ENCODE data around the gene ZNF208.
"Not testable (repeated sequence)": the region's sequence is repeated elsewhere in the genome, so short reads cannot be mapped to it uniquely, and the experiment has no call there.

Gene ZNF208

DNA sequence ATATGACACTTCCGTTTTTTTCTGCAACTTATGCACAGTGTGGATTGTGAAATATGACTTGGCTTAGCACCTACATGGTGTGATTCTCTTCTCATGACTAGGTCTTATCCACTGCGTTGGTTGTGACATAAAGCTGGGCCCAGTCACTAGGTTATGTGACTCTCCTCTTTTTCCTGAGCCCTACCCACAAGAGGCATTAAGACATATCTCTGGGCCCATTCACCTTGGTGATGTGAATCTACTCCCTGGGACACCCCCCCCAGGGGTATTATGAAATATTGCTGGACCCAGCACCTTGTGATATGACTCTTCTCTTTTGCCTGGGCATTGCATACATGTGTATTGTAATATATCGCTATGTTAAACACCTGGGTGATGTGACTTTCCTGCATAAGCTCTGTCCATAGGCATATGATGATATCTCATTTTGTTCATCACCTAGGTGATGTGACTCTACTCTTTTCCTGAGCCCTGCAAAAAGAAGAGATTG lies 89.0 kb downstream of the ZNF208 start:
- H3K4me3 ChIP-seq (ENCODE audit: low read length) = no peak overlapping the region
- no peak overlapping the region for H3K27ac ChIP-seq (ENCODE audit: low read length)
- no peaks in the 10 kb centered on the region for H3K36me3 ChIP-seq (ENCODE audit: control insufficient read depth, low read depth, low read length)
- H3K9me3 ChIP-seq (ENCODE audit: control insufficient read depth, low read depth, low read length) = peaks cover 68% of the 10 kb centered on the region
- no peak overlapping the region for H3K9ac ChIP-seq (ENCODE audit: low read length)
- no peaks in the 10 kb centered on the region for H3K27me3 ChIP-seq (ENCODE audit: control insufficient read depth, insufficient read depth, low read length)
- no peaks in the 10 kb centered on the region for H3K4me1 ChIP-seq (ENCODE audit: control insufficient read depth, low read depth, low read length)

DNA sequence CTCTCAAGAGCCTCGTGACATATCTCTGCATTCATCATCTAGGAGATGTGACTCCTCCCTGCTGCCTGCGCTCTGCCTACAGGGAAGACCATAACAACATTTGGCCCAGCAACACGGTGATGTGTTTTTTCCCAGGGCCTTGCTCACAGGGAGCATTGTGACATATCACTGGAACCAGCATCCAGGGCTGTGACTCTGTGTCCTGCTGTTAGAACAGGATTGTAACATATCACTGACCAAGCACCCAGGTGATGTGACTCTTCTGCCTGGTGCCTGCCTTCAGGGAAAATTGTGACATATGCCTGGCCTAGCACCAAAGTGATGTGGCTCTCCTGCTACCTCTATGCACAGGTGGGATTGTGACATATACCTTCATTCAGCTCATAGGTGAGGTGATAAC lies 95.3 kb downstream of the ZNF208 start:
- no peaks in the 10 kb centered on the region for H3K4me1 ChIP-seq (ENCODE audit: control insufficient read depth, low read depth, low read length)
- H3K36me3 ChIP-seq (ENCODE audit: control insufficient read depth, low read depth, low read length) = no peaks in the 10 kb centered on the region
- H3K27ac ChIP-seq (ENCODE audit: low read length) = no peak overlapping the region
- no peak overlapping the region for H3K9ac ChIP-seq (ENCODE audit: low read length)
- H3K27me3 ChIP-seq (ENCODE audit: control insufficient read depth, insufficient read depth, low read length) = no peaks in the 10 kb centered on the region
- no peak overlapping the region for H3K4me3 ChIP-seq (ENCODE audit: low read length)
- peaks cover 64% of the 10 kb centered on the region for H3K9me3 ChIP-seq (ENCODE audit: control insufficient read depth, low read depth, low read length)

DNA sequence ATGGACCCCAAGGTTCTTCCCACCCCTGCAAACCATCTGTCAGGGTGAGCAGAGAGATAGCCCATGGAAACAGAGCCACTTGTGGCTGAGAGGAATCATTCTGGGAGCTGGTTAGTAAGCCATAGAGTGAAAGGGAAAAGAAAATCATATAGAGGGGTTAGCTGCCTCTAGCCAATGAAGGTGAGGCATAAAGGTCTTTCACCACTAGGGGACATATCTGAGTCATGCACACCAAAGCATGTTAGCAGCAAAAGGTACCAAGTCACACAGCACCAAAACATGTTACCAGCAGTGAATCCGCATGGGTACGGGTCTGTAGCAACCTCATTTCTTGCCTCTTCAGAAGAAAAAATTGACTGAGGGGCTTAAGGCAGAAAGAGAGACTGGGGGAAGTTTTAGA lies 98.1 kb downstream of the ZNF208 start:
- no peaks in the 10 kb centered on the region for H3K27me3 ChIP-seq (ENCODE audit: control insufficient read depth, insufficient read depth, low read length)
- no peak overlapping the region for H3K27ac ChIP-seq (ENCODE audit: low read length)
- H3K36me3 ChIP-seq (ENCODE audit: control insufficient read depth, low read depth, low read length) = no peaks in the 10 kb centered on the region
- H3K4me1 ChIP-seq (ENCODE audit: control insufficient read depth, low read depth, low read length) = no peaks in the 10 kb centered on the region
- peaks cover 70% of the 10 kb centered on the region for H3K9me3 ChIP-seq (ENCODE audit: control insufficient read depth, low read depth, low read length)
- H3K9ac ChIP-seq (ENCODE audit: low read length) = no peak overlapping the region
- H3K4me3 ChIP-seq (ENCODE audit: low read length) = no peak overlapping the region

DNA sequence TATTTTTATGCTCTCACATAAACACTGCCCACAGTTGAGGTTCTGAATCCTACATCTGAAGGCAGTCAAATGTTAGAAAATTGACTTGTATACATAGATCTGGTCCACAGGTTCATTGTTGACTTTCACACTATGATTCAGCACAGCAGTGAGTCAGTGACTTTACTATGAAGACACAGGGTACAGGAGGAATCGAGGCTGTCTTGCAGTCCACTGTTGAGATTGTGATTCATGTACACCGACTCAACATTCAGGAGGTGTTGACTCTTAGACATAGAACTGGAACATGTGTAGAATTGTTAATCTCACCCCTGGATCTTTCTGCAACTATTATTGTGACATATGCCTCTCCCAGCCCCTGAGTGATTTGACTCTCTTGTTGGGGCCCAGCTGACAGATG lies 100.4 kb downstream of the ZNF208 start:
- H3K4me1 ChIP-seq (ENCODE audit: control insufficient read depth, low read depth, low read length) = no peaks in the 10 kb centered on the region
- H3K4me3 ChIP-seq (ENCODE audit: low read length) = no peak overlapping the region
- H3K27ac ChIP-seq (ENCODE audit: low read length) = no peak overlapping the region
- H3K9ac ChIP-seq (ENCODE audit: low read length) = no peak overlapping the region
- H3K27me3 ChIP-seq (ENCODE audit: control insufficient read depth, insufficient read depth, low read length) = no peaks in the 10 kb centered on the region
- no peaks in the 10 kb centered on the region for H3K36me3 ChIP-seq (ENCODE audit: control insufficient read depth, low read depth, low read length)
- H3K9me3 ChIP-seq (ENCODE audit: control insufficient read depth, low read depth, low read length) = peaks cover 68% of the 10 kb centered on the region

DNA sequence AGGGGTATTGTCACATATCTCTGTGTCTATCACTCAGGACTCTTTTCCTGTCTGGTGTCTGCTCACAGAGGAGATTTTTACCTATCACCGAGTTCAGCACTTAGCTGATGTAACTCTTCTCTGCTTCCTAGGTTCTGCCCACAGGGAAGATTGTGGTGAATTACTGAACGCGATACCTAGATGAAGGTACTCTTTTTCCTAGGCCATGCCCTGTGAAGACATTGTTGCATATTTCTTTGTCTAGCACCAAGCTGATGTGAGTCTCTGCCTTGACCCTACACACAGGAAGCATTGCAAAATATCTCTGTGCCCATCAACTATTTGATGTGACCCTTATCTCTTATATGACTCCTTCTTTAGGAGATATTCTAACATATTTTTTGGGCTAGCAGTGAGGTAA lies 102.7 kb downstream of the ZNF208 start:
- Histone ChIP-seq H3K9ac (ENCODE audit: low read length) (no peak overlapping the region), H3K4me1 (ENCODE audit: control insufficient read depth, low read depth, low read length) (no peaks in the 10 kb centered on the region), H3K9me3 (ENCODE audit: control insufficient read depth, low read depth, low read length) (peaks cover 78% of the 10 kb centered on the region), H3K36me3 (ENCODE audit: control insufficient read depth, low read depth, low read length) (no peaks in the 10 kb centered on the region), H3K27me3 (ENCODE audit: control insufficient read depth, insufficient read depth, low read length) (no peaks in the 10 kb centered on the region), H3K4me3 (ENCODE audit: low read length) (no peak overlapping the region), H3K27ac (ENCODE audit: low read length) (no peak overlapping the region)

DNA sequence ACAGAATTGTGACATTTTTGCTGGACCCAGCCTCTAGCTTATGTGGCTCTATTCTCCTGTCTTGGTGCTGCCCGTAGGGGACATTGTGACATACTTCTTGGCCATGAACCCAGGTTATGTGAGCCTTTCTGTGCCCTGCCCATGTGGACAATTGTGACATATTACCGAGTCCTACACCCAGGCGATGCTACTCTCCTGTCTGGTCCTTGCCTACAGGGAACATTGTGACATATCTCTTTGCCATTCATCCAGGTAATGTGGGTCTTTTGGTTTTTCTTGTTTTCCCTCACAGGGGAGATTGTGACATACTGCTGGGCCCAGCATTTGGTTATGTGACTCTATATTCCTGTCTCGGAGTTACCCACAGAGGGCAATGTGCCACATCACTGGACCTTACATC lies 103.2 kb downstream of the ZNF208 start:
- no peak overlapping the region for H3K27ac ChIP-seq (ENCODE audit: low read length)
- H3K9ac ChIP-seq (ENCODE audit: low read length) = no peak overlapping the region
- H3K9me3 ChIP-seq (ENCODE audit: control insufficient read depth, low read depth, low read length) = peaks cover 82% of the 10 kb centered on the region

DNA sequence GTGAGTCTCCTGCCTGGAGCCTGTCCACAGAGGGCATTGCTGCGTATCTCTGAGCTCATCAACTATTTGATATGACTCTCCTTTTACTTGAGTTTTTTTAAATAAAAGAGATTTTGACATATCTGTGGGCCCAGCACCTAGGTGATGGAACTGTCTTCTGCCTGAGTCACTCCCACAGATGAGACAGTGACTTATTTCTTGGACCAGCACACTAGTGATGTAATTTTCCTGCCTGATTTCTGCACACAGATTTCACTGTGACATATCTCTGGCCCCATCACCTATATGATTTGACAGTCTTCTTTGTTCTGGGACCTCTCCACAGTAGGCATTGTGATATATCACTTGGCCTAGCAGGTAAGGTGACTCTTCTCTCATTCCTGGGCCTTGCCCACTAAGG lies 108.2 kb downstream of the ZNF208 start:
- peaks cover 75% of the 10 kb centered on the region for H3K9me3 ChIP-seq (ENCODE audit: control insufficient read depth, low read depth, low read length)

More for the DNA sequence above, 103.2 kb downstream of the ZNF208 start:
- Histone ChIP-seq H3K4me3 (ENCODE audit: low read length) (no peak overlapping the region), H3K27me3 (ENCODE audit: control insufficient read depth, insufficient read depth, low read length) (no peaks in the 10 kb centered on the region), H3K4me1 (ENCODE audit: control insufficient read depth, low read depth, low read length) (no peaks in the 10 kb centered on the region), H3K36me3 (ENCODE audit: control insufficient read depth, low read depth, low read length) (no peaks in the 10 kb centered on the region)

DNA sequence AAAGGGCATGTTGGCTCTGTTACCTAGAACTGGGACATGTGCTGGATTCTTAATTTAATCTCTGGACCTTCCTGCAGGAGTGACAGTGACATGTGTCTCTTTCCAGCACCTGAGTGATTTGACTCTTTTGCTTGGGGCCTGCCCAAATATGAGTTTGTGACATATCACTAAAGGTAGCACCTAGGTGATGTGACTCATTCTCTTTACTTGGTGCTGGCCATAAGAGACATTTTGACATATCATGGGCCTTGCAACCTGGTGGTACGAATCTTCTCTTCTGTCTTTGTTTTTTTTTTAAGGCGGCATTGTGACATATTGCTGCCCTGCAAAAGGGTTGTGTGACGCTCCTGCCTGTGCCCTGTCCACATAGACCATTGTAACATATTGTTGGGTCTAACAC lies 108.9 kb downstream of the ZNF208 start:
- Histone ChIP-seq H3K4me1 (ENCODE audit: control insufficient read depth, low read depth, low read length) (no peaks in the 10 kb centered on the region), H3K4me3 (ENCODE audit: low read length) (no peak overlapping the region), H3K27ac (ENCODE audit: low read length) (no peak overlapping the region), H3K27me3 (ENCODE audit: control insufficient read depth, insufficient read depth, low read length) (no peaks in the 10 kb centered on the region), H3K9me3 (ENCODE audit: control insufficient read depth, low read depth, low read length) (peaks cover 76% of the 10 kb centered on the region), H3K9ac (ENCODE audit: low read length) (no peak overlapping the region), H3K36me3 (ENCODE audit: control insufficient read depth, low read depth, low read length) (no peaks in the 10 kb centered on the region)

More for the DNA sequence above, 108.2 kb downstream of the ZNF208 start:
- H3K4me3 ChIP-seq (ENCODE audit: low read length) = no peak overlapping the region
- no peak overlapping the region for H3K27ac ChIP-seq (ENCODE audit: low read length)
- H3K36me3 ChIP-seq (ENCODE audit: control insufficient read depth, low read depth, low read length) = no peaks in the 10 kb centered on the region
- H3K4me1 ChIP-seq (ENCODE audit: control insufficient read depth, low read depth, low read length) = no peaks in the 10 kb centered on the region
- no peak overlapping the region for H3K9ac ChIP-seq (ENCODE audit: low read length)
- H3K27me3 ChIP-seq (ENCODE audit: control insufficient read depth, insufficient read depth, low read length) = no peaks in the 10 kb centered on the region

DNA sequence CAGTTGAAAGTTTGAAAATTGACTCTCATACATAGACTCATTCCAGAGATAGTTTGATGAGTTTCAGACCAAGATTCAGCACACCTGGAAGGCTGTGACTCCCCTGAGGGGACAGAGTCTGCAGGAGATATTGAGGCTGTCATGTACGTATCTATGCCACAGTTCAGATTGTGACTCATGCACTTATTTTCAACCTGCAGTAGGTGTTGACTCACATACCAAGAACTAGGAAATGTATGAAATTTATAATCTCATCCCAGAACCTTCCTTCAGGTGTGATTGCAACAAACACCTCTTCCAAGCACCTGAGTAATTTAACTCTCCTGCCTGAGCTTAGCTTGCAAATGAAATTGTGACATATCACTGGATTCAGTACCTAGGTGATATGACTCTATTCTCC lies 110.3 kb downstream of the ZNF208 start:
- Histone ChIP-seq H3K36me3 (ENCODE audit: control insufficient read depth, low read depth, low read length) (no peaks in the 10 kb centered on the region), H3K9me3 (ENCODE audit: control insufficient read depth, low read depth, low read length) (peaks cover 63% of the 10 kb centered on the region), H3K27me3 (ENCODE audit: control insufficient read depth, insufficient read depth, low read length) (no peaks in the 10 kb centered on the region), H3K4me3 (ENCODE audit: low read length) (no peak overlapping the region), H3K27ac (ENCODE audit: low read length) (no peak overlapping the region), H3K4me1 (ENCODE audit: control insufficient read depth, low read depth, low read length) (no peaks in the 10 kb centered on the region), H3K9ac (ENCODE audit: low read length) (no peak overlapping the region)

DNA sequence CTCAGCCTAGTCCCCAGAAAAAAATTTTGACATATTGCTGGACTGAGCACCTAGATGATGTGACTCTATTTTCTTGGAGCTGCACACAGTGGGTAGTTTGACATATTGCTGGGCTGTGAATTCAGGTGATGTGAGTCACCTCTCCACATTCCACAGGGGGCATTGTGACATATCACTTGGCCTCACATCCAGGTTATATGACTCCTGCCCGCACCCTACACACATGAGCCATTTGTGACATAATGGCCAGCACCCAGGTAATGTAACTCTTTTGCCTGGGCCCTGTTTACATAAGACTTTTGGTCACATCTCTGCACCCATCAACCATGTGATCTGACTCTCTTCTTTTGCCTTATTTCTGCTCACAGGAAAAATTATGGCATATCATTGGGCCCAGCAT lies 119.7 kb downstream of the ZNF208 start:
- H3K27ac ChIP-seq (ENCODE audit: low read length) = no peak overlapping the region
- H3K27me3 ChIP-seq (ENCODE audit: control insufficient read depth, insufficient read depth, low read length) = no peaks in the 10 kb centered on the region
- no peak overlapping the region for H3K4me3 ChIP-seq (ENCODE audit: low read length)
- no peaks in the 10 kb centered on the region for H3K4me1 ChIP-seq (ENCODE audit: control insufficient read depth, low read depth, low read length)
- no peaks in the 10 kb centered on the region for H3K36me3 ChIP-seq (ENCODE audit: control insufficient read depth, low read depth, low read length)
- H3K9ac ChIP-seq (ENCODE audit: low read length) = no peak overlapping the region
- peaks cover 42% of the 10 kb centered on the region for H3K9me3 ChIP-seq (ENCODE audit: control insufficient read depth, low read depth, low read length)

DNA sequence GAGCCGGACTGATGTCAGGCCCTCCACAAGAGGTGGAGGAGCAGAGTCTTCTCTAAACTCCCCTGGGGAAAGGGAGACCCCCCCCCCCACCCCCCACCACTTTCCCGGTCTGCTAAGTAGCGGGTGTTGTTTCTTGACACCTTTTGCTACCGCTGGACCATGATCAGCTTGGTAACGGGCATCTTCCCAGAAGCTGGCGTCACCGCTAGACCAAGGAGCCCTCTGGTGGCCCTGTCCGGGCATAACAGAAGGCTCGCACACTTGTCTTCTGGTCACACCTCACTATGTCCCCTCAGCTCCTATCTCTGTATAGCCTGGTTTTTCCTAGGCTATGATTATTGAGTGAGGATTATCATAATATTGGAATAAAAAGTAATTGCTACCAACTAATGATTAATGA lies 120.7 kb downstream of the ZNF208 start:
- not testable (repeated sequence) for H3K27ac ChIP-seq (ENCODE audit: low read length); H3K36me3 ChIP-seq (ENCODE audit: control insufficient read depth, low read depth, low read length); H3K4me3 ChIP-seq (ENCODE audit: low read length); H3K4me1 ChIP-seq (ENCODE audit: control insufficient read depth, low read depth, low read length); H3K27me3 ChIP-seq (ENCODE audit: control insufficient read depth, insufficient read depth, low read length); H3K9ac ChIP-seq (ENCODE audit: low read length)
- peaks cover 48% of the 10 kb centered on the region for H3K9me3 ChIP-seq (ENCODE audit: control insufficient read depth, low read depth, low read length)

DNA sequence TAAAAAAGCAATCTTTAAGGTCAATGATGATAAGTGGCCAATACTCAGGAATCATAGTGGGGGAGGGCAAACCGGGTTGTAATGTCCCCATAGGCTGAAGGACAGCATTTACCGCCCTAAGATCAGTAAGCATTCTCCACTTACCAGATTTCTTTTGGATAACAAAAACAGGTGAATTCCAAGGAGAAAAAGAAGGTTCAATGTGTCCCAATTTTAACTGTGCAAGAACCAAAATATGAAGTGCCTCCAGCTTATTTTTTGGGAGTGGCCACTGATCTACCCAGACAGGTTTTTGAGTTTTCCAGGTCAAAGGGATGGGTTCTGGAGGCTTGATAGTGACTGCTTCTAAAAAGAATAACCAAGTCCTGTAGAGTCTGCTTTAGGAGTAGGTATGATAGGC lies 125.2 kb downstream of the ZNF208 start:
- peaks cover 47% of the 10 kb centered on the region for H3K9me3 ChIP-seq (ENCODE audit: control insufficient read depth, low read depth, low read length)
- not testable (repeated sequence) for H3K4me3 ChIP-seq (ENCODE audit: low read length); H3K9ac ChIP-seq (ENCODE audit: low read length); H3K27me3 ChIP-seq (ENCODE audit: control insufficient read depth, insufficient read depth, low read length); H3K4me1 ChIP-seq (ENCODE audit: control insufficient read depth, low read depth, low read length); H3K27ac ChIP-seq (ENCODE audit: low read length); H3K36me3 ChIP-seq (ENCODE audit: control insufficient read depth, low read depth, low read length)
